ENCODE results near the gene CBX8. TPM values are rescaled to one million over a fixed set of nuclear protein-coding genes. Genes with fewer than 3 reads are reported as not detected.

CBX8 gene
- total RNA-seq, 1 donor from 2014 or later = 16.0 TPM

GRCh38 chr17:79802736-79803420, 6.0 kb upstream of the CBX8 start:
- Mint-ChIP-seq H3K27ac (no peak overlapping the region), H3K4me1 (ENCODE audit: unreplicated experiment) (peaks cover 30% of the 10 kb centered on the region), H3K9me3 (no peaks in the 10 kb centered on the region), H3K27me3 (peaks cover 90% of the 10 kb centered on the region), H3K36me3 (peaks cover 8% of the 10 kb centered on the region), H3K4me3 (peak overlapping the region; percentile 31)
- TF ChIP-seq, protein P1, sequence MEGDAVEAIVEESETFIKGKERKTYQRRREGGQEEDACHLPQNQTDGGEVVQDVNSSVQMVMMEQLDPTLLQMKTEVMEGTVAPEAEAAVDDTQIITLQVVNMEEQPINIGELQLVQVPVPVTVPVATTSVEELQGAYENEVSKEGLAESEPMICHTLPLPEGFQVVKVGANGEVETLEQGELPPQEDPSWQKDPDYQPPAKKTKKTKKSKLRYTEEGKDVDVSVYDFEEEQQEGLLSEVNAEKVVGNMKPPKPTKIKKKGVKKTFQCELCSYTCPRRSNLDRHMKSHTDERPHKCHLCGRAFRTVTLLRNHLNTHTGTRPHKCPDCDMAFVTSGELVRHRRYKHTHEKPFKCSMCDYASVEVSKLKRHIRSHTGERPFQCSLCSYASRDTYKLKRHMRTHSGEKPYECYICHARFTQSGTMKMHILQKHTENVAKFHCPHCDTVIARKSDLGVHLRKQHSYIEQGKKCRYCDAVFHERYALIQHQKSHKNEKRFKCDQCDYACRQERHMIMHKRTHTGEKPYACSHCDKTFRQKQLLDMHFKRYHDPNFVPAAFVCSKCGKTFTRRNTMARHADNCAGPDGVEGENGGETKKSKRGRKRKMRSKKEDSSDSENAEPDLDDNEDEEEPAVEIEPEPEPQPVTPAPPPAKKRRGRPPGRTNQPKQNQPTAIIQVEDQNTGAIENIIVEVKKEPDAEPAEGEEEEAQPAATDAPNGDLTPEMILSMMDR (conservative IDR thresholded peaks at IDR 0.05) = no peak
- no peak for DNase-seq (ENCODE audit: extremely low spot score, unreplicated experiment)

DNA sequence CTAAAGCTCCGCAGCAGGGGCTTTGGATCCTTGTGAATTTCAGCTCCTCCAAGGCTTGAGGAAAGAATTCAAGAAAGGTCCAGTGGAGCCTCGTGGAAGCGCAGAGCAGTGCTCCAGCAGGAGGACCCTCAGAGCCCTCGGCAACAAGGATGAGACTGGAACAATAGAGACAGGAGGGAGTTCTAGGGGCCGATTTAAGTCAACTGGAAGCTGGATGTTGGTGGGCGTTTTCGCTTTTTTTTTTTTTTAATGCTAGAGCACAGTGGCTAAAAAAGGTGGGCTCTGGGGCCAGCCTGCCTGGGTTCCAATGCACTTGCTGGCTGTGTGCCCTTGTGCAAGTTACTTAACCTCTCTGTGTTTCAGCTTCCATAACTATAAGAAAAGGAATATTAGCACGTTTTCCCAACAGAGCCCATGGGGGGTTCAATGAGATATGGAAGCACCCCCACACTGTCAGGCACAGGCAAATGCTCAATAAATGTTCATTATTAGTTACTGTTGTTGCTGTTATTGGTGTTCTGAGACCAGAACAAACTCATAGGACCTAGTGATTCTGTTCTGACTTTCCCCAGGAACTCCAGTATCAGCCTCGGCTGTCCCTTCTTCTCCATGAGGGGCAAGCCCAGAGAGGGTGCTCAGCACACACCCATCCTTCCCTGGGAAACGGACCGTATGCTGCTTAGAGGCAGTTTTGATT, 5.3 kb upstream of the CBX8 start:
- no peak for DNase-seq (ENCODE audit: extremely low spot score, unreplicated experiment)
- no peaks in the 10 kb centered on the region for H3K9me3 Mint-ChIP-seq
- peak overlapping the region; percentile 6 for H3K27ac Mint-ChIP-seq
- TF ChIP-seq, protein P1 (conservative IDR thresholded peaks at IDR 0.05) = no peak
- peaks cover 83% of the 10 kb centered on the region for H3K27me3 Mint-ChIP-seq
- H3K4me1 Mint-ChIP-seq (ENCODE audit: unreplicated experiment) = peaks cover 30% of the 10 kb centered on the region
- peaks cover 8% of the 10 kb centered on the region for H3K36me3 Mint-ChIP-seq
- peak overlapping the region; percentile 59 for H3K4me3 Mint-ChIP-seq

GRCh38 chr17:79801156-79802038, 4.5 kb upstream of the CBX8 start:
- Mint-ChIP-seq H3K4me3 (peak overlapping the region; percentile 92), H3K36me3 (peaks cover 8% of the 10 kb centered on the region), H3K4me1 (ENCODE audit: unreplicated experiment) (peaks cover 30% of the 10 kb centered on the region), H3K27me3 (peaks cover 78% of the 10 kb centered on the region), H3K27ac (peak overlapping the region; percentile 6), H3K9me3 (no peaks in the 10 kb centered on the region)
- DNase-seq (ENCODE audit: extremely low spot score, unreplicated experiment) = no peak
- TF ChIP-seq, protein P1 (conservative IDR thresholded peaks at IDR 0.05) = no peak

GRCh38 chr17:79800325-79801155, 3.7 kb upstream of the CBX8 start:
- H3K27me3 Mint-ChIP-seq = peaks cover 69% of the 10 kb centered on the region
- TF ChIP-seq, protein P1 (conservative IDR thresholded peaks at IDR 0.05) = no peak
- H3K4me1 Mint-ChIP-seq (ENCODE audit: unreplicated experiment) = peaks cover 33% of the 10 kb centered on the region
- H3K36me3 Mint-ChIP-seq = peaks cover 8% of the 10 kb centered on the region
- H3K27ac Mint-ChIP-seq = peak overlapping the region; percentile 85
- DNase-seq (ENCODE audit: extremely low spot score, unreplicated experiment) = no peak
- peak overlapping the region; percentile 92 for H3K4me3 Mint-ChIP-seq
- H3K9me3 Mint-ChIP-seq = no peaks in the 10 kb centered on the region
